ENCODE measurements around the gene TTC7B.
A peak's percentile ranks its signal among the peaks of the same experiment; 100 is the strongest.
"Not testable (repeated sequence)": the region's sequence is repeated elsewhere in the genome, so short reads cannot be mapped to it uniquely, and the experiment has no call there.

TTC7B gene

GRCh38 chr14:90533591-90534021 lies 282.6 kb downstream of the TTC7B start:
- DNase-seq, result no peak

GRCh38 chr14:90532826-90533525 lies 283.3 kb downstream of the TTC7B start:
- DNase-seq, result no peak

GRCh38 chr14:90531497-90531896 lies 284.7 kb downstream of the TTC7B start:
- no peak for DNase-seq

DNA sequence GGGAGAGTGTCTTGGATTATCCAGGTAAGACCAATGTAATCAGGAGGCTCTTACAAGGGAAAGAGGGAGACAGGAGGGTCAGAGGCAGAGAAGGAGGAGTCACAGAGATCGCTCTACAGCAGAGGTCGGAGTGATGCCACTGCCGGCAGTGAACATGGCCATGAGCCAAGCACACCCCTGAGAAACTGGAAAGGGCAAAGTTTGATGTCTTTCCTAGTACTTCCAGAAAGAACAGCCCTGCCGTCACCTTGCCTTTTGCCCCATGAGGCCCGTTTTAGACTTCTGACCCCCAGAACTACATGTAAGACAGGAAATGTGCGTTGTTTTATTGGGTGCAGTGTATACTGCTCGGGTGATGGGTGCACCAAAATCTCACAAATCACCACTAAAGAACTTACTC lies 285.7 kb downstream of the TTC7B start:
- DNase-seq, result no peak

DNA sequence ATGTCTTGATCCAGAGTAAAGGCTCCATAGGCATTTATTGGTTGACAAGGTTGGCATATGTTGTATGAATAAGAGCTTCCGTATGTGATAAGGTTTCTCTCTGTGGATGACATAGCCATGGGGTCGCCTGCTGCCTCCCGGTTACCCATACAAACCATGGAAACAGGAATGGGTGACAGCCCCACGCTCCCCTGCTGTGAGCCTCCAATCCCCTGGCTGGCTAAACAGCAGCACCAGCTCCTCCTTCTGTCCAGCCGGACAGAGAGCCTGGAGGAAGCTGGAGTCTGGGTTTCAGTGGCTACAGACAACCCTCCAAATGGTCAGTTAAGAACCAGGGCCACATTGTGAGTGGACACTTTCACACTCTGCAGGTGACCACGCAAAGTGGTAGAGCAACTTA lies 288.3 kb downstream of the TTC7B start:
- no peak for DNase-seq

- DNase-seq, result not testable (repeated sequence)
Measured at GRCh38 chr14:90526536-90526935, 289.7 kb downstream of the TTC7B start.

DNA sequence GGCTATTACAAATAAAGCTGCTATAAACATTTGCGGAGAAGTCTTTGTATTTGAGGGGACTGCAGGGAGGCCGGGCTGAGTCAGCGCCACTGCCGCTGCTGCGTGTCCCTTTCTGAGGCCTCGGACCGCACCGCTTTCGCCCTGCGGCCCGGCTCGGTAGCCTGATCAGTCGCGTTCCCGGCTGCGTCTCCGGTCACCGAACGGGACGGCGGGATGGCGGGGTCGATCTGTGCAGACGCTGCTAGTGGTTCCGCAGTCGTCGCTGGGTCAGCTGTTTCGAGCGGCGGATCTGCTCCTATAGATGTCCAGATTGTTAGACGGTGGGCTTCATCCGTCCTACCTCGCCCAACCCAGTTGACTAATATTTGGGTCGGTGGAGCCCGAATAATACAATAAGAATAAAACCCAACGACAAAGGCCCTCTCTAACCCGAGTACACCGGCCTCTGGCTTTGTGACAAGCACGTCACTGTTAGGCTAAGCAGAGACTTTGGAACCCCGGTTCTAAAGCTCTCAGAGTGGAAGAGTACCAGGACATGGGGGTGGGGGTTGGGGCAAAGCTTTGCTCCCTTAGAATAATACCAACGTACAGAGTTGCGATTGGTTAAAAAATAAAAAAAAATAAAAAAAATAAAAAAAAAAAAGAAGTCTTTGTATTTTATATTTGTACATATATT lies 290.7 kb downstream of the TTC7B start:
- not testable (repeated sequence) for DNase-seq

DNA sequence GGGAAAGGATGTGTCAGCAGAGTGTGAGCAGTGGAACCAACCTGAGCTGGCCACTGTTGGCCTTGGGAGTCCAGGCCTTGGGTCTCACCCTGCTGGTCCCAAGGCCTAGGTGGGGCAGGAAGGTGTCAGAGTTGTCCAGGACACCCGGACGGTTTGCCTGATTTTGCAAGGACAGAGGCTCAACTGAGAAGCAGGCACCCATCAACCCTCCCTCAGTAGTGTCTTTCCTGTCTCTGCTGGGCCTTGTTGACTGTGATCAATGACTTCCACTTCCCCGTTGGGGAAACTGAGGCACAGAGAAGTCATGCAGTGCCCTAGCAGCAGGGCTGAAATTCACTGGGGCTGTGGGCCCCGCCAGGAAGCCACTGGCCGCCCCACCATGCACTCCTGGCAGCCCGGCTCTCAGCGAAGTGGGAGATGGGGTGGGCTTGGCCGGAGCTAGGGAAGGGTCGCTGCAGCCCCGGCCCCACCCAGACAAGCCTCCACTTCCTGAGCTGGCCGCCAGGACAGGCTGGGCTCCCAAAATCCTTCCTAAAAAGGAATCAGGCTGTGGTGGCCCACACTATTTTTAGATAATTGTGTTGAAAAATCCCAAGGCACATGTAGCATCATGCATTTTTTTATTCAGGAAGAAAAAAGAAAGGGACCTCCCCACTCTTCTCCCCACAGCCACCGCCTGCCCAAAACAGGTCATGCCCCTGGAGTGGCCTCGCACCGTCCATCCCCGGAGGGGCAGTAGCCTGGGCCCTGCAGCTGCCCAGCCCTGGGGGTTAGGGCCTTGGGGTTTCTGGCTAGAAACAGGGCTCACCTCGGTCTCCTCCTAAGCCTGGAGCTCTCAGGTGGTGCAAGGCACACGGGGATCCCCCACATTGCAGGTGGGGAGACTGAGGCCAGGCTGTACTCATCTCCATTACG lies 292.0 kb downstream of the TTC7B start:
- no peak for DNase-seq

- DNase-seq, result no peak
Measured at GRCh38 chr14:90523544-90523943, 292.7 kb downstream of the TTC7B start.

DNA sequence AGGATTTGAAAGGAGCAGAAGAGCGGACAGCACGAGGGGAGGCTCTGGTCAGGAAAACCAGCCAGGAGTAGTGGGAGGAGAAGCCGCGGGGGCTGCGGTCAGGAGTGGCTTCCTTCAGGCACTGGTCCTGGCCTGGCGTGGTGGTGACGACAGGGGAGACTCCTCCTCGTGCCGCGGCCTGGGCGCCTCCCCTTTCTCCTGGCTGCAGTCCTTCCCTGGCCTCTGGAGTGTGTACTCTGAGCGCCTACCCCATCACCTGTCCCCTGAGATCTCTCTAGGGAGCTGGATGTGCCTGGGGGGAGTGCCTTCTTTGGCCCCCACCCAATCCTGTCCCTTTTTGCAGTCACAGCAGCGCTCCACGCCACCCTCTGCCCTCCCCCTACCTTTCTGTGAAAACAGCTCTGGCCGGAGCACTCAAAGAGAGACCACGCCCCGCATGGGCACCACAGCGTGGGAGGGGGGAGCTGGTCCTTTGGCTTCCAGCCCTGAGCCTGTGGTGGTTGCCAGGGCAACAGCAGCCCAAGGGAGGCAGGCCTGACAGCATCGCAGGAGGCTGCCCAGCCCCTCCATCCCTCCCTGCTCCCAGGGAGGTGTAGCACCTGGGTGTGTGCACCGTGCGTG lies 293.5 kb downstream of the TTC7B start:
- DNase-seq, result peak in 44 of 56 donors; percentile 22 to 96 (median 55)

GRCh38 chr14:90521930-90522483 lies 294.2 kb downstream of the TTC7B start:
- DNase-seq, result no peak

DNA sequence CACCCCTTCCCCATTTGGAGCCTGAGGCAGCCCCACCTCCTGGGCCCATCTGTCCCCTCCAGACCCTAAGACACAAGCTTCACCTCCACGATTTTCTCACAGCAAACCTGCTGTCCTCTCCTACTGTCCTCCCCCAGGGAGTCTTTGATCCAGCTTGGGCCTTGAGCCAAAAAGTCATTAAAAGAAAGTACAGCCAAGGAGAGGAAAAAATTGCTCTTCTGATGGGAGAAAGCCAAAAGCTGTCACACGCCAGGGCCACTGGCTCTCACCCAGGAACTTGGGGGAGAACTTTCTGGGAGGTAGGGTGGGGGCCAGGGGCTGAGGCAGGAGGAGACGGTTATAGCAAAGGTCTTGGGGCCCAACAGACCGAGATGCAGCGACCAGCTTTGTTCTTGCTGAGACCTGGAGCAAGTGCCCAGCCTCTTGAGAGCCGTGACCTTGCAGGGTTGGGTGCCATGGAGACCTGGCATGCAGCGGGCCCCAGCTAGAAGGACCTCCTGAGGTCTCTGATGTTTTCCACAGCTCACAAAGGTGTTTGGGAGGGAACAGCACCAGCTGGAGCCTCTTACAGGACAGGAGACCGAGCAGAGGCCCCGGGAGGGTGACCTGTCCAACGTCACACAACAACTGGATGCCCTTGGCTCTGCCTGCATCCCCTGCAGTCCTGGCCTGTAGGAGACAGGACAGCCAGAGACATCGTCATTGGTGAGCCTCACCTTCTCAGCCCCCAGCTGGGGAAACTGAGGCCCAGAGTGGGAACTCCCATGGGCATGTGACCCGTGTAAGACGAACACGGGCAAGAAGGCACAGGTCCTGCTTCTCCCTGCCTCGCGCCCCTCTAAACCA lies 294.9 kb downstream of the TTC7B start:
- DNase-seq, result peak in 18 of 56 donors; percentile 19 to 71 (median 44)

GRCh38 chr14:90520326-90520725 lies 295.9 kb downstream of the TTC7B start:
- no peak for DNase-seq

DNA sequence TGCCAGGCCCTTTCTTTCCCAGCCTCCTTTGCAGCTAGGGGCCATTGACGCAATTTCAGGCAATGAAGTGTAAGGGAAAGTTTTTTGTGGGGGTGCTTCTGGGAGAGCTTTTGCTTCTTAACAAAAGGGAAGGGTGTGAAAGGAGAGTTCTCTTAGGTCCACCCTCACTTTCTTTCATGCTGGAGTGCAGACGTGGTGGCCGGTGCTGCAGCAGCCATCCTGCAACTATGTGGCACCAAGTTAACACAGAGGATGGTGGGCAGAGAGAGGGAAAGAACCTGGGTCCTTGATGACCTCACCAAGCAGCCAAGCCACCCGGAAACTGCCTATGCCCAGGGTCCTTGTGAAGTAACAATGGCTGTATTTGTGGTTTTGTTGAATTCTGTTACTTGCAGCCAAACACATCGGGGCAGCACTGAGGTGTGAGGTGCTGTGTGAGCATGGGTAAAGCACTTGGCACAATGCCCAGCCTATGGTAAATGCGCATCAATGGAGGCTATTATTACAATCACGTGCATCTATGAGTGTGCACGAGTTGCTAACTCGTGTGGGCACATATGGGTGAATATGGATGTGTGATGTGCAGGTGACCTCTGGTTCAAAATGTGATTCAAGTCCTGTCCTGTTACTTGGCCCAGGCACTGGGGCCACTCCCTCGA lies 296.8 kb downstream of the TTC7B start:
- peak in 1 of 56 donors; percentile 38 for DNase-seq

DNA sequence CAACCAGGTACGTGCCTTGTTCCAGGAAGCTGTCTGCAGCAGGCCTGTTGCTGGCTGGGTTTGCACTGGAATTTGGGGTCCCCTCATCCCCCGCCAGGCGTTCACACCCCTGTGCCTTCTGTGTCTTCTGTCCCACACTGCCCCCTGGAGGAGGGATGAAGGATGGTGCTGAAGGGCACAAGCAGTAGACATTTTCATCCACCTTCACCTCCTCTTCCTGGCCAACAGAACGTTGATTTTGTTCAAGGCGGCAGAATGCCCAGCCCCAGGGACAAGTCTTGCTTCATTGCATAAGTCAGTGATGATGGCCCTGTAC lies 297.3 kb downstream of the TTC7B start:
- peak in 2 of 56 donors; percentile 9 to 29 for DNase-seq

DNA sequence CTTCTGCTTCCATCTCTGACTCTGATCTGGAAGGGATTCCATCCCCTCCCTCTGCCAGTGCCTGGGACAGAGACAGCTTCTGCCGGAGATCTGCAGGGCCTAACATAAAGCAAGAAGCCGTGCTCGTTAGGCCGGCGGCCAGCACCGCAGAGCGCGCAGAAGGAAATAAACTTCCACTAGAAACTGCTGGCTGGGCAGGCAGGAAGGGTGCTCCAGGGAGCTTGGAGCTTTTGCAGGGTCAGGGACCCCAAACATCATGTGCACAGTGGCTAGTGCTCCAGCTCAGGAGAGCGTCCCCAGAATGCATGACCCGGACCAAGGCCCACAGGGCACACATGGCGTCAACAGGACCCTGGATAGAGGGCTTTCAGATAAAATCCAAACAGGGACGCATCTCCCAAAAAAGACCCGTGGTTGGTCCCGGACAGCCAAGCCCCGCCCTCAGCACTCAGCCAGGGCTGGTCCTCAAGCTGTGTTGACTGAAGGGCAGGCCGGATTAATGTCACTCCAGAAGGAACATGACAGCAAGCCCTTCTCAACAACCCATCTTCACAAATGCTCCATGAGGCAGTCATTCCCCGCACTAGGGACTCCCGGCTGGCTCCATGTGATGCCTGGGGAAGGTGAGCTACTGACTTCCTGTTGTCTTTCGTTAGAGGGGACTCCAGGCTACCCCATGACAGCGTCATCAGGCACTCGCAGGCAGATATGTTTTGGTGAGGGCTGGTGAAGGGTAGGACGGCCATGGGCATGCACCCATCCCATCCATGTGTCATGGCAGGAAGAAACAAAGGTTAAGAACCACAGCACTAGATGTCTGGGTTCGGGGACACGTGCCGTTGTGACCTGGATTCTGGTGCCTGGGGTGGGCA lies 297.9 kb downstream of the TTC7B start:
- DNase-seq, result peak in 1 of 56 donors; percentile 11

- peak in 8 of 56 donors; percentile 13 to 27 (median 20) for DNase-seq
Measured at GRCh38 chr14:90517076-90517841, 299.0 kb downstream of the TTC7B start.

DNA sequence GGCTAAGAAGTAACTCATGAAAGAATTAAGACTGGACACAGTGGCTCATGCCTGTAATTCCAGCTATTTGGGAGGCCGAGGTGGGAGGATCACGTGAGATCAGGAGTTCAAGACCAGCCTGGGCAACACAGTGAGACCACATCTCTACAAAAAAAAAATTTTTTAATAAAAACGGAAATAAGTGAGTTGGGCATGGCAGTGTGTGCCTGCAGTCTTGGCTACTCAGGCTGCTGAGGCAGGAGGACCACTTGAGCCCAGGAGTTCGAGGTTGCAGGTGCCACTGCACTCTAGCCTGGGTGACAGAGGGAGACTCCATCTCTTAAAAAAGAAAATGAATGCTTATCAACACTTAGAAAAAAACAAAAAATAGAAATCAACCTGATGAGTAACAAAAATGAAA lies 301.7 kb downstream of the TTC7B start:
- DNase-seq, result no peak

All from amygdala (tissue), 56 donors.